NCI-H2196 treated with DMSO at 0.1 percent for 48 hours (cell line): ENCODE measurements around the gene PNPT1.

Source experiments
- DNase-seq: peaks from one replicate; lab custom pipeline; 2025; ENCODE audit not compliant: unreplicated experiment; lab: John Stamatoyannopoulos, UW

The PNPT1 gene

DNA sequence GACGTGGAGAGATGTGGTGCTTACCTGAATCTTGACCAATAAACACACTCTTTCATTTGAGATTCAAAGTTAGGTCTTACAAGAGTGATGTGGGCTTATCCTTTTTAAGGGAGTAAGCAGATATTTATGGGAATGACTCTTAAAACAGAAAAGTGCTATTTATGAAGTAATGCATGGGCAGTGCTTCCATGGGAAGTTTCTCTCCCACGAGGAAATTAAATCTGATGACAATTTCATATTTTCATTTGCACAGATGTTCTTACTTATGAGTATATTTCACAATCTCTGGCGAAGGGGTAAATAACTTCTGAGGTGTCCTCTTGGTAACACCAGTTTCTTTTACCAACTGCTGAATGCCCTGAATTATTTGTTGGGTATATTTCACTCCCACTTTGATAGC is 21.0 kb downstream of the PNPT1 start:
- no peak for DNase-seq

DNA sequence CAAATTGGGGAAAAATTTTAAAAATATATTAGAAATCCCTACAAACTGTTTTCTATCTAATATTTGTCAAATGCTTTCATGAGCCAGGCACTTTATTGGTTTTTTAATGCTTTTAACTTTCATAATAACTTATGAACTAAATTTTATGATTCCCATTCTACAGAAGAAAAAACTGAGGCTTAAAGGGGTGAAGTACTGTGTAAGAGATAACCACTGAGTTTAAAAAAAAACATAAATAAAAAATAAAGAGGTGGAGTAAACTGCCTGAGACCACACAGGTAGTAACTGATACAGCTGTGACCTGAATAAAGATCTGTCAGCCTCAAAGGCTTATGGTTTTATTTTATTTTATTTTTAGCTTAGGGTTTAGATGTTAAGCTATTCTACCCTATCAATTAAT is 24.7 kb downstream of the PNPT1 start:
- no peak for DNase-seq

DNA sequence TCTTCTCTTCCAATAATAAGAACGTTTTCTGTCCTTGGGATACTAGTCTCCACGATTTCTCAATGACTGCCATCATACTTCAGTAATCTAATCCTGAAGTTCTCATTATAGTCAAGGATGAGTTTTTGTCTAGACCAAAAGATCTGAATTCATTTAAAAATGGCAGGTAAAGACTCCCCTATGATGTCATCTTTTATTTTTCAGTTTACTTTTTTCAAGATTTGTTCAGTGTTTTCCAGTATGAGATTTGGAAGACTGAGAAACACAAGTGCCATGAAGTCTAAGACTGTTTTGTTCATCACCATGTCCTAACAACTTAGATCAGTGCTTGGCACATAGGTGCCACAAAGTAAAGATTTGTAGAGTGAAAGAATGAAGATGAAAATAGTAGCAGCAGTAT is 40.4 kb downstream of the PNPT1 start:
- no peak for DNase-seq

DNA sequence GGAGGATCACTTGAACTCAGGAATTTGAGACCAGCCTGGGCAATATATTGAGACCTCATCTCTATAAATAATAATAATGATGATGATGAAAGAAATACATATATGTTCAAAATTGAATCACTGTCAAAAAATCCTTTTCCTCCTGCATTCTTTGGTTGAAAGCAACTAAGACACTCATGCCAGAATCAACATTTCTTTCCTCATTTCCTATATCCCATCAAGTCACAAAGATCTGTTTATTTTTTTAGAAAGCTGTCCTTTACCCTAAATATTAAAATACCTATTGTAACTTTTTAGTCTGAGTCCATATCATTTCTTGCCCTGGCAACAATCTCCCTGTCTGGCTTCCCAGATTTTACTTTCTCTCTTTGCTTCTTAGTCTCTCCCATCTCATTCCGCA is 44.4 kb downstream of the PNPT1 start:
- DNase-seq: no peak

DNA sequence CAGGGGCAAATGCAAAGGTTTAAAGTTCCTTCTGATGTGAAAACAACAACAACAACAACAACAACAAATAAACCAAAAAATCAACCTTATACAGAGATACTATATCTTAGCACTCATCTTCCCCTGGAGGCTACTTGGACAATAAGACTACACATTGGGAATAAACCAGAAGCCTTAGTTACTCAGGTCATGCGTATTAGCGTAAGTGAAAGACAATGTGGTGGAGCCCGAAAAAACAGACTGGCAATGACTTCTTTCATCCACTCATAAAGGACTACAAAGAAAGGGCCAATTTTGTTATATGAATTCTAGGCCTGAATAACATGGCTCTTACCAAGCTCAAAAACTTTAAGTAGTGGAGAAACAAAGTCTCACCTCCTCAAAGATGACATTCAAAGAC is 56.8 kb downstream of the PNPT1 start:
- DNase-seq: no peak

DNA sequence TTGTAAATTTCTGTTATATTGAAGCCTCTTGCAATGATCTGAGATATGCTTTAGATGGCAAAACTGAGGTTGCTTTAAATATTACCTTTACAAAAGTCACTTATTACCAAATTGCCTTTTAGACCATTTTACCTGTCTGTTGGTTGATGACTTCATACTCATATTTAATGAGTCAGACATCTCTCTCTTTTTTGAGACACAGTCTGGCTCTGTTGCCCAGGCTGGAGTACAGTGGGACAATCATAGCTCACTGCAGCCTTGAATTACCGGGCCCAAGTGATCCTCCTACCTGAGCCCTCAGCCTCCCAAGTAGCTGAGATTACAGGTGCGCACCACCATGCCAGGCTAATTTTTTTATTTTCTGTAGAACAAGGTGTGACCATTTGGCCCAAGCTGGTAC is 64.7 kb downstream of the PNPT1 start:
- DNase-seq: no peak

DNA sequence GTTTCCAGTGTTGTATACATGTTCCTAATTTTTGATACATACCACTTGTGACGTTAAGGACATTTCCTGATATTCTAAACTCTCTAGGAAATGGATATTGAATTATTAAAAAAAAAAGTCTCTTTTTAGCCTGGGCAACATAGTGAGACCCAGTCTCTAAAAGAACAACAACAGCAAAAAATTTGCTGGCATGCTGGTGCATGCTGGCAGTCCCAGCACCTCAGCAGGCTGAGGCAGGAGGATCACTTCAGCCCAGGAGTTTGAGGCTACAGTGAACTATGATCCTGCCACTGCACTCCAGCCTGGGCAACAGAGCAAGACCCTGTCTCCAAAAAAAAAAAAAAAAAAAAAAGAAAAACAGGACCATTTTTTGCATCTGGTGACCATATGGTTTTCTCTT is 65.7 kb downstream of the PNPT1 start:
- no peak for DNase-seq

DNA sequence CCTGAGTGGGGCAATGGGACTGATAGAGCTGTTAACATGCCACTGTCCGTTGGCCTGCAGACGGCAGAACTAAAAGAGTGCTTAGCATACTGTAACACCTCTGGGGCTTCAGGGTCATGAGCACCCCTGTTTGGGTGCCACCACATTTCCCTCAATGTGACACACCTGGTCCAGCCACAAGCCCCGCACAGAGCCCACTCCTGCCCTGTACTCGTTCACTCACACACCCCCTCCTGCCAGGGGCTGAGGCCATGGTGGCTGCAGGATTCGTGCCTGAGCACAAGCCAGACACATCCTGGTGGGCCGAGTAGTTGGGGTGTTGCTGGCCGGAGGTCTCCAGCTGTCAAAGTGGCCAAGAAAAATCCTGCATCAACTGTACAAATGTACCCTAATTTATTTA is 71.8 kb downstream of the PNPT1 start:
- DNase-seq: no peak

DNA sequence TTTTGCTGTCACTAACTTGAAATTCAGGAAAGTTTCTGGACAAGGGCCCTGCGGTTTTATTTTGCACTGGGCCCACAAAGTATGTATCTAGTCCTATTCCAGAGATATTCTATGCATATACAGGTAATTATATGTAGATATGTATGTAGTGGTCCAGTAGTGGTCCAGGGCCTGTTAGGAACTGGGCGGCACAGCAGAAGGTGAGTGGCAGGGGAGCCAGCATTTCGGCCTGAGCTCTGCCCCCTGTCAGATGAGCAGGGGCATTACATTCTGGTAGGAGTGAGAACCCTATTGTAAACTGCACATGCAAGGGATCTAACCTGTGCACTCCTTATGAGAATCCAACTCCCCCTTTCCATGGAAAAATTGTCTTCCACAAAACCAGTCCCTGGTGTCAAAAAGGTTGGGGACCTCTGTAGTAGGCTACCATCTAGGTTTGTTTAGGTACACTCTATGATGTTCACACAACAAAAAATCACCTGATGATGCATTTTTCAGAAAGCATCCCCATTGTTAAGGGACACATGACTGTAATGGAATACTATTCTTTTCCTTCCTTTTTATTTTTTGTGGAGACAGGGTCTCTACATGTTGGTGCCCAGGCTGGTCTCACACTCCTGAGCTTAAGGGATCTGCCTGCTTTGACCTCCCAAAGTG is 73.4 kb downstream of the PNPT1 start:
- no peak for DNase-seq

DNA sequence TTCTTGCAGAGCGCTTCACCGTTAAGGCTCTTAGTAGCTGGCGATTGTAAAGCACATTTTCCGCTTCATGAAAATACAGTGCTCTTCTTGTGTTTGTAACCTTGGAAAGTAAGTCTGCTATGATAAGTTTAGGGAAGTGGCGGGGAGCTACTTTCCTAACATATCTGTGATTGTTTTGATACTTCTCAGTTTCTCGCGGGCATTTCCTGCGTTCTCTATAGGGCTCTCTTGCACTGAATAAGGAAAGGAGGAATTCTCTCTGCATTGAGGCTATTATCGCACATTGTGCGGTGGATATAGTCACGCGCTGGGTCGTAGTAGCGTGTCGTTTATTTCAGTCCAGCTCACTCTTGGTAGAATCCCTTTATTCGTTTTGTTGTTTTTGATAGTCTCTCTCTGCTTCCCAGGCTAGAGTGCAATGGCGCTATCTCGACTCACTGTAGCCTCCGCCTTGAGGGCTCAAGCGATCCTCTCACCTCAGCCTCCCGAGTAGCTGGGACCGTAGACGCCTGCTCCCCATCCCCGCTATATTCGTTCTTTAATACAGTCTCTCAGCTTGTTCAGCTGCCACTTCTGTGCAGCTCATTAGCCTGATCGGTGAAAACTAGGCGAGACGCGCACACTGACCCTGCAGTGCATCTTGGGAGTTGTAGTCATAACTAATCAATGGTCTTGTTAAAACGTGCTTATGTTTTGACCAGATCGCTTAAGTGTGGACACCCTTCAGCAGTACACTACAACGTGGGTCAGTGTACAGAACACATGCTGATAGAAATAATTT is 75.2 kb downstream of the PNPT1 start:
- peak; percentile 15 for DNase-seq

DNA sequence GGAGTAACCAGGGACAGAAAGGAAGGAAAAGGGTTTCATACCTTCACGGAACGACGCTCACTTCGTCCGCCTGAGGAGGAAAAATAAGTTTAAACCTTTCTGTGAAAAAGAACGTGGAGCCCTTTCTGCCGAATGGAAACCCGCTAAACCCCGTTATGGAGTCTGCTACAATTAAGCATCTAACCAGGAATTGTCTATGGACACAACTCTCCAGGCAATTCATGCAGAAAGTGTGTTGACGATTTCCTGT is 75.7 kb downstream of the PNPT1 start:
- DNase-seq: no peak

DNA sequence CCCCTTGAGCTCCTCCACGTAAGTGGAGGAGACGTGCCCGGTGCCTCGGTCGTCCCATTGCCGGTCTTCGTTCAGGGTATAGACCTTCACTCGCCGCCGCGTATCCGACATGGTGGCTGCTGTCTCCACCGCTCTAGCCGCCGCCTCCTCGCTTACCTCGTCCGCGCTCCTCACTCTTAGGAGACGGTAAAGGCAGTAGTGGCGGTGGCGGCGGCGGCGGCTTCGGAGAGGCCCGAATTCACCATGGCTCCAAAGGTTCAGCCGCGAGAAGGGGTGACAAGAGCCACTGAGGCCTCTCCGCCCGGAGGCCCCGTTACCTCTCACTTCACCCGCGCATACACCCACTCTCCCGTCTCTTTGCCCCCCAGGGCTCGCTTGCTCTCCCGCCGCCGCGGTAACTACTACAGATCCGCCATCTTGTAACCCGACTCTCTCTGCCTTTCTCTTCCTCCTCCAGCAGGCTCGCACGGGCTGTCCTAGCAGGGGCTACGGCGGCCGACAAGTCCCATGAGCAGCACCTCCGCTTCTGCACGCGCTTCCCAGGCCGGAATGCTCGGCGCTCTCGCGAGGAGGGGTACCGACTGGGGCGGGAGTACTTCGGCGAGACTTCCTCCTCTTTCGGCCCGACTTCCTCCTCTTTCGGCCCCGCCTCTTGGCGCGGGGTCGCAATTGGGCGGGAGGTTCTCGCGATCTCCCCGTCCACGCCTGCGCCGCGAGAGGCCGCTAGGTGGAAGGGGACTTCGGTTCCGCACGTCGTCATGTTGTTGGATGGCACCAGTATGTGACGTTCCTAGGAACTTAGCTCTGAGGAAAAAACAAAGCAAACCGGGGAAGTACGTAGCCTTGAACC is 76.2 kb downstream of the PNPT1 start, which contains the start of gene PPP4R3B:
Gene PPP4R3B, minus strand, starts transcription at position 448 of the 850 bp plus-strand sequence. Its CDS starts 337 bp downstream, at position 111.
- peak; percentile 85 for DNase-seq

DNA sequence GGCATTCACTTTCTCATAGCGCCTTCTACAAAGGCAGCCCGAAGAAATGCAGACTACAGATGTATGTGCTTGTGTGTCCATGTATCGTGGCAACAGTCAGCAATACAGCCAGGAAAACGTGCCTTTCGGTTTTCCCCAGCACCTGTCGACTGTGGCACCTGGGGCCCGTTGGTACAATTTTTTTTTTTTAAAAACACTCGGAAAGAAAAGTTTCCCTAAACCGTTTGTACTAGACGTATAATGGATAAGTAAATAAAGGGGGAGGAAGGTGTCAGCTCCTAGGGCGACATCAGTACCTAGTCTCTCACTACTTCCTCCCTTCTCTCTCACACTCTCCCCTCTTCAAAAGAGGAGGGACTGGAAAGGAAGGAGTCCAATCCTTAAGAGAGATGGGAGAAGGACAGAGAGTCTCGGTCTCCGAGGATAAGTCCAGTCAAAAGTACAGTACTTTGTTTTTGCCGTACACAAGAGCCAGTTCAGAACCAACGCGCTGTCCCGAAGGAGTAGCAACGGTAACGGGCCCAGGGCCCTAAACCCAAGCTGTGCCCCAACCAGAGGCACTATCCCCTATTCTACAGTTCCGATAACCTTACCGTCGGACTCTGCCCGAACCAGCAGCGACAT is 77.0 kb downstream of the PNPT1 start:
- DNase-seq: no peak

DNA sequence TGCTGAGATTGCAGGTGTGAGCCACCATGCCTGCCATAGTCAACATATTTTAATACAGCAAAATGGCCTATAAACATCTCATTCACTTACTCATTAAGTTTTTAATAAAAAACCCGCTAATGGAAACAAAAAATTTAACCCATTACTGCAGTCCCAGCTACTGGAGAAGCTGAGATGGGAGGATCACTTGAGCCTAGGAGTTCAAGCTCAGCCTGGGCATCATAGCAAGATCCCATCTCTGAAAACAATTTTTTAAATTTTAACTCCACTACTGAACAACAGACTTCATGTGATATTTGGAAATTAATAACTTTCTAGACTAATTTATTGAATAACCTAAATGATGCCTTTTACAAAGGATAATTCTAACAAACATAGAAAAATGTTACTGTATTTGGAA is 81.6 kb downstream of the PNPT1 start:
- no peak for DNase-seq

DNA sequence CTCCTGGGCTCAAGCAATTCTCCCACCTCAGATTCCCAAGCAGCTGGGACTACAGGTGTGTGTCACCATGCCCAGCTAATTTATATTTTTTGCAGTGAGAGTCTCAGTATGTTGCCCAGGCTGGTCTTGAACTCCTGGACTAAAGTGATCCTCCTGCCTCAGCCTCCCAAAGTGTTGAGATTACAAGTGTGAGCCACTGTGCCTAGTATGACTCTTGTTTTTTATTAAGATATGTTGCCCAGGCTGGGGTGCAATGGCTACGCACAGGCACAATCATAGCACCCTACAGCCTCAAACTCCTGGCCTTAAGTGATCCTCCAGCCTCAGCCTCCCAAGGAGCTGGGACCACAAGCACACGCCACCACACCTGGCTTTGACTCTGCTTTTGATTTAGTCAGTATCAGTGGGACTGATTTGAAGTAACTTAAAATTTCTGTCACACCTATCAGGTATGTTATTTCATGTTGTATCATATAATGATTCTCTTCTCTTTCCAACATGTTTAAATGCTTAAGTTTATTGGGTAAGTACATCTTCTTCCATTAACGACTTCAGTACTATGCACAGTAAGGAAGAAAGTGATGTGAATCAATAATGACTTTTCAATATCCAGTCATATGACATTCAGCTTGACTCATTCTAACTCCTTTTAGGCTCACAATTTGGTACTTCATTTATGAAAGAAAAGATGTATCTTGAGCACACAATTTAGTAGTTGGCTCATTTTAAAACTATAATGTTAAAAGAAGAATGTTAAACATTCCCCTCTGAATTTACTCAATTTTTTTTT is 82.5 kb downstream of the PNPT1 start:
- no peak for DNase-seq

DNA sequence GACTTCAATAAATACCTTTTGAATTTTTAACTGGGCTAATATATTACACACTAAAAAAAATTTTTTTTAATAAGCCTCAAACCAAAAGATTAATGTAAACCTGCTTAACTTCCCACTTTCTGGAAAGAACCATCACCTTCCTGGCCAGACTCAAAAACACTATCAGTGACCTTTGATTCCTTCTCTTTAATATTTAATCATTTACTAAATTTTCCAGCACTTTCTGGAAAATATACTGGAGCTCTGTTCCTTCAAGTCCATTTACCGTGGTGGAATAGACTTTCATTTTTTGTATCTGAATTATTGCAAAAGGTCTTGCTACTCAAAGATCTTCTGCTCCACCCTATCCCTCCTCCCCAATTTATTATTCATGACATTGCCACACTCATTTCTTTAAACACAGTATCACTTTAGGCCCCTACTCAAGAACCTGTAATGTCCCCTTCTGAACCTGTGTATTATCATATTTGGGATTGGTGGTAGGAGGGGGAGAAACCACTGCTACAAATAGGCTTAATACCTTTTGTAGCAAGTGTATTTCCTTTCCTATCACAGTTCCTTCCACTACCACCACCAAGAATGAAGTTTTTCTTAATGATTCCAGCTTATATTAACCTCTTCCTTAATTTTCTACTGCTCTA is 83.6 kb downstream of the PNPT1 start:
- DNase-seq: no peak

DNA sequence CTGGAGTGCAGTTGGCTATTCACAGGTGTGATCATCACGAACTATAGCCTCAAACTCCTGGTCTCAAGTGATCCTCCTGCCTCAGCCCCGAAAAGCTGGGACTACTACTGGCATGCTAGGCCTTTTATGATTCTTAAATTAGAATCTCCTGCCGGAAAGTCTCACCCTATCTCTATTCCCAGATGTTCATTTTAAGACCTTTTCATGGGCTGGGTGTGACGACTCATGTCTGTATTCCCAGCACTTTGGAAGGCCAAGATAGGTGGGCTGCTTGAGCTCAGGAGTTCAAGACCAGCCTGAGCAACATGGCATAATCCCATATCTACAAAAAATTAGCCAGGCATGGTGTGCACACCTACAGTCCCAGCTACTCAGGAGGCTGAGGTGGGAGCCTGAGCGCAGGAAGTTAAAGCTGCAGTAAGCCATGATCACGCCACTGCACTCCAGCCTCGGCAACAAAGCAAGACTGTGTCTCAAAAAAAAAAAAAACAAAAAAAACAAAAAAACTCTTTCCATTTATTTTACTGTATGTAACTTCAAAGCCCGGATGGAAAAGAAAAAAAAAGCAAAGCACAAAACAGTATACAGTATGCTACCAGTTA is 84.3 kb downstream of the PNPT1 start:
- DNase-seq: no peak

DNA sequence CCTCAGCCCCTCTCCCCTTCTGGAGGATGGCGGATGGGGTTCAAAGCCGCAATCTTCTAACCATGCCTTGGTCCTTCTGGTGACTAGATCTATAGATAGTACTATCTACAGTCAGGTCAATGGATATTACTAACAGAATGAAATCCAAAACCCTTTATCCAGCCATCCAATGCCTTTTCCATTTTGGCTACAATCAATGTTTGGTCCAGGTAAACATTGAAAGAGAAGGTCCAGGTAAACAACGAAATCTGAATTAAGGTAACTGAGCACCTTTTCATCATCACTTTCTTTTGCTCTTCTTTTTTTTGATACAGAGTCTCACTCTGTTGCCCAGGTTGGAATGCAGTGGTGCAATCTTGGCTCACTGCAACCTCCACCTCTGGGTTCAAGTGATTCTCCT is 85.9 kb downstream of the PNPT1 start:
- DNase-seq: no peak

DNA sequence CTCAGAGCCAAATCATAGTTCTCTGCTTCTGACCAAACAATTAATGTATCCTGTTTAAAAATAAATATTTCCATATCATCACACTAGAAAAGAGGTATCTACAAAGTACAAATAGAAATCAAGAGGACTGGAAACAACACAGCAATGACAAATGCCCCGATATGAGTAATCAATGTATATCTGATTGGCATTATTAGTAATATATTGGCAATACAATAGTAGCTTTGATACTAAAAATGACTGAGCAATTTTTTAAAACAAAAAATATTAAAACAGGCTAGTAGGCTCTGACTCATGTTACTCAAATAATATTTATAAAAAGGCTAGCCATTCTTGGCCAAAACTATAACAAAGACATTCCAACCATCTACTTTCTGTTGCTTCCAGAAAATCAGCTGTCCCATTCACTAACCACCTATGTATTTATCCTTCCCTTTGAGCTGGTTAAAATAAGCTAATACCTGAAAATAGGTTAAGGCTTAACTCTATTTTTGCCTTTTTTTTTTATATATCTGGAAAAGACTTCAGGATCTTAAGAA is 89.5 kb downstream of the PNPT1 start:
- DNase-seq: no peak

DNA sequence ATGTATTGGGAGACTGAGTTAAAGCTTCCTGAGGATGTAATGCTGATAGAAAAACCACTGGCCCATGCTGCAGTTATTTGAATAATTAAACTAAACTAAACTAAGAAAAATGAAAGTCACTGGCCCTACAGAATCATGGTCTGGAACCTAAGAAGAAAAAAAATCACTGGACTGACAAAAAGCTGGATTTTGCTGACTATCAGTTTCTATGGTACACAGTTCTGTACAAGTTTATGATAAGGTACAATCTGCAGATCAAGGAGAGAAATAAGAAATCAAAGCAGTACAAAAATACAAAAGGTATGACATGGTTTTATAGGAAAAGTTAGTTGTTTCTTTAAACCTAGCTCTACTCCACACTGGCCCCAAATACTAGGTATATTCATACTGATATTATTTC is 91.8 kb downstream of the PNPT1 start:
- no peak for DNase-seq
